Coronary artery (tissue), 2 donors: ENCODE data around the gene ALG13.
"Not testable (repeated sequence)": the region's sequence is repeated elsewhere in the genome, so short reads cannot be mapped to it uniquely, and the experiment has no call there.

ENCODE experiments used
- DNase-seq: peaks from one replicate; pipeline ENCODE4 v3.0.0-alpha.2; 2017; ENCODE audit warnings: low spot score
- H3K27ac ChIP-seq, 2 donors: fragments of 200-600 bp; sonication (generic); one replicate each; pipeline ENCODE4 v1.5.1; 2016 to 2019
- H3K4me3 ChIP-seq: fragments of 200-600 bp; sonication (generic); 2 replicates; pipeline ENCODE4 v1.5.1; 2016; ENCODE audit warnings: mild to moderate bottlenecking, moderate library complexity
- TF ChIP-seq, protein P1 (sequence below): fragments of 200-600 bp; sonication (generic); IDR thresholded peaks from one replicate; pipeline ENCODE4 v1.5.1; 2019; ENCODE audit warnings: antibody characterized with exemption

The ALG13 gene

DNA sequence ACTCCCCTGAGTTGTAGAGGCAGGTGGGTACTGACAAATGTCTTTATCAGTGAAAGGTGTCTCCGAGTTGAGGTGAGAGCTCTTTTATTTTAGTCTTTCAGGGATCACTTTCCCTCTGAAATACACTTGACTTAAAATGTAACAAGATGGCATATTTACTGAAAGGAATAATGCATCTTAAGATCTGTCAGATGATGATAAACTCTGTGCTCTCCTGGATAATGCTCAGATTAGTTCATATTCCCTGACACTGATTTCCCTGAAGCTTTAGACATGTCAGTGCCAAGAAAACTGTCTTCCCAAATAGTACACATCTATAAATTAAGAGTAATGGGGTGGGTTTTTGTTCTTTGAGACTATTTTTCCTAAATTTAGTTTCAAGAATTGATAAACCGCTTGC is 75.5 kb downstream of the ALG13 start:
- no peak overlapping the region for H3K4me3 ChIP-seq
- no peak for DNase-seq
- H3K27ac ChIP-seq, result no peak overlapping the region
- TF ChIP-seq, protein P1, sequence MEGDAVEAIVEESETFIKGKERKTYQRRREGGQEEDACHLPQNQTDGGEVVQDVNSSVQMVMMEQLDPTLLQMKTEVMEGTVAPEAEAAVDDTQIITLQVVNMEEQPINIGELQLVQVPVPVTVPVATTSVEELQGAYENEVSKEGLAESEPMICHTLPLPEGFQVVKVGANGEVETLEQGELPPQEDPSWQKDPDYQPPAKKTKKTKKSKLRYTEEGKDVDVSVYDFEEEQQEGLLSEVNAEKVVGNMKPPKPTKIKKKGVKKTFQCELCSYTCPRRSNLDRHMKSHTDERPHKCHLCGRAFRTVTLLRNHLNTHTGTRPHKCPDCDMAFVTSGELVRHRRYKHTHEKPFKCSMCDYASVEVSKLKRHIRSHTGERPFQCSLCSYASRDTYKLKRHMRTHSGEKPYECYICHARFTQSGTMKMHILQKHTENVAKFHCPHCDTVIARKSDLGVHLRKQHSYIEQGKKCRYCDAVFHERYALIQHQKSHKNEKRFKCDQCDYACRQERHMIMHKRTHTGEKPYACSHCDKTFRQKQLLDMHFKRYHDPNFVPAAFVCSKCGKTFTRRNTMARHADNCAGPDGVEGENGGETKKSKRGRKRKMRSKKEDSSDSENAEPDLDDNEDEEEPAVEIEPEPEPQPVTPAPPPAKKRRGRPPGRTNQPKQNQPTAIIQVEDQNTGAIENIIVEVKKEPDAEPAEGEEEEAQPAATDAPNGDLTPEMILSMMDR, result no peak

DNA sequence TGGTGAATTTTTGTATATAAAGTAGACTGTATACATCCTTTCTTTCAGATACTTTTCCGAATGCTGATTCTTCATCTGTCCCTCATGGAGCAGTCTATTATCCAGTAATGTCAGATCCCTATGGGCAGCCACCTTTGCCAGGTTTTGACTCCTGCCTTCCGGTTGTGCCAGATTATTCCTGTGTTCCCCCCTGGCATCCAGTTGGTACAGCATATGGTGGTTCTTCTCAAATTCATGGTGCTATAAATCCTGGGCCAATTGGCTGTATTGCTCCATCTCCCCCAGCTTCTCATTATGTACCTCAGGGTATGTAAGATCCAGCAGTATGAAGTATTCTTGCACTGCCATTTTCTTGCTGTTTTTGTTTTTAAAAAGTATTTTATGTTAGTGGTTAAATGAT is 78.7 kb downstream of the ALG13 start:
- TF ChIP-seq, protein P1, result no peak
- no peak for DNase-seq
- no peak overlapping the region for H3K4me3 ChIP-seq

GRCh38 chrX:111761578-111762135 is 80.7 kb downstream of the ALG13 start:
- TF ChIP-seq, protein P1, result no peak
- no peak for DNase-seq
- Histone ChIP-seq H3K27ac (no peak overlapping the region), H3K4me3 (no peak overlapping the region)

More for the DNA sequence above, 78.7 kb downstream of the ALG13 start:
- H3K27ac ChIP-seq, result no peak overlapping the region

GRCh38 chrX:111778591-111778990 is 97.6 kb downstream of the ALG13 start:
- DNase-seq, result no peak
- no peak overlapping the region for H3K4me3 ChIP-seq
- TF ChIP-seq, protein P1, result no peak
- H3K27ac ChIP-seq, result no peak overlapping the region

- Histone ChIP-seq H3K4me3 (no peak overlapping the region), H3K27ac (no peak overlapping the region)
- TF ChIP-seq, protein P1, result no peak
- DNase-seq, result no peak
Observed at GRCh38 chrX:111779582-111779981, 98.6 kb downstream of the ALG13 start.

DNA sequence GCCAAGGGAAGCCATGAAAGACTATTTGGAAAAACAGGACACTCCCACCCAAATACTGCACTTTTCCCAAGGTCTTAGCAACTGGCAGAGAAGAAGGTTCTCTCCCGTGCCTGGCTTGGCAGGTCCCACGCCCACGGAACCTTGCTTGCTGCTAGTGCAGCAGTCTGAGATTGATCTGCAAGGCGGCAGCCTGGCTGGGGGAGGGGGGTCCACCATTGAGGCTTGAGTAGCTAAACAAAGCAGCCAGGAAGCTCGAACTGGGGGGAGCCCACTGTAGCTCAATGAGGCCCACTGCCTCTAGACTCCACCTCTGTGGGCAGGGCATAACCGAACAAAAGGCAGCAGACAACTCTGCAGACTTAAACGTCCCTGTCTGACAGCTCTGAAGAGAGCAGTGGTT is 103.7 kb downstream of the ALG13 start:
- TF ChIP-seq, protein P1, result no peak
- DNase-seq, result no peak
- no peak overlapping the region for H3K4me3 ChIP-seq
- H3K27ac ChIP-seq, result no peak overlapping the region

GRCh38 chrX:111790054-111790453 is 109.1 kb downstream of the ALG13 start:
- DNase-seq, H3K4me3 ChIP-seq, H3K27ac ChIP-seq: not testable (repeated sequence)
